Dendritic cell treated with granulocyte-macrophage colony-stimulating factor and Interleukin-4, amounts not matched to agents 40 ng/mL and 50 ng/mL, for 4 days (primary cell): ENCODE data around the gene CRB1.
"Not testable (repeated sequence)": the region's sequence is repeated elsewhere in the genome, so short reads cannot be mapped to it uniquely, and the experiment has no call there.

Source experiments
- H3K27ac Mint-ChIP-seq: one replicate; pipeline ENCODE4 v1.8.0; 2022; ENCODE audit warnings: mild to moderate bottlenecking, mixed read lengths
- H3K27me3 Mint-ChIP-seq: one replicate; pipeline ENCODE4 v1.8.0; 2022; ENCODE audit warnings: mild to moderate bottlenecking, mixed read lengths
- H3K36me3 Mint-ChIP-seq: one replicate; pipeline ENCODE4 v1.8.0; 2022; ENCODE audit warnings: low read depth, mixed read lengths
- H3K4me1 Mint-ChIP-seq: one replicate; pipeline ENCODE4 v1.8.0; 2022; ENCODE audit warnings: low read depth, mixed read lengths
- H3K4me3 Mint-ChIP-seq: one replicate; pipeline ENCODE4 v1.8.0; 2022; ENCODE audit warnings: mild to moderate bottlenecking, moderate library complexity, mixed read lengths
- H3K9me3 Mint-ChIP-seq: one replicate; pipeline ENCODE4 v1.8.0; 2022; ENCODE audit warnings: mixed read lengths
- intact Hi-C: fragments of 100-400 bp; cut with micrococcal nuclease; formaldehyde crosslinking; loops from one replicate; pipeline ENCODE4 v1.15.0; 2022

The CRB1 gene

DNA sequence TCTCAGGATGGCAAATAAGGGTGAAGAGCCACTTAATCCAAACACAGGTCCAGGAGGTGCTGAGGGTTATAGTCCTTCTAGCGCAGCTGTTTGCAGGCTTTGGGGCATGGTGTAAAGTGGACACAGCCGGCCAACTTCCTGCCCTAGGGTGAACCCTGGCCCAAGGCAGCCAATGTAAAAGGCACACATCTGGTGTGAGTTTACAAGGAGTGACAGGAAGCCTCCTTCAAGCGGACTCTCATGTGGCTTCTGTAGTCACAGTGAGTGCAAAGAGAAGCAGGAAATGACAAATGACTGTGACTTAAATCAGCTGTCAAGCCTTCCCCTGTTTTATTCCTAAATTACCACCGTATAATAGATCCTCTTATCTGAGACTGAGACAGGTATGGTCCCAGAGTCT is 213.0 kb downstream of the CRB1 start:
- H3K27me3 Mint-ChIP-seq, result no peaks in the 10 kb centered on the region
- intact Hi-C loops, result no loop called here
- no peaks in the 10 kb centered on the region for H3K9me3 Mint-ChIP-seq
- H3K27ac Mint-ChIP-seq, result no peak overlapping the region
- peaks cover 7% of the 10 kb centered on the region for H3K4me1 Mint-ChIP-seq
- H3K36me3 Mint-ChIP-seq, result no peaks in the 10 kb centered on the region
- no peak overlapping the region for H3K4me3 Mint-ChIP-seq

DNA sequence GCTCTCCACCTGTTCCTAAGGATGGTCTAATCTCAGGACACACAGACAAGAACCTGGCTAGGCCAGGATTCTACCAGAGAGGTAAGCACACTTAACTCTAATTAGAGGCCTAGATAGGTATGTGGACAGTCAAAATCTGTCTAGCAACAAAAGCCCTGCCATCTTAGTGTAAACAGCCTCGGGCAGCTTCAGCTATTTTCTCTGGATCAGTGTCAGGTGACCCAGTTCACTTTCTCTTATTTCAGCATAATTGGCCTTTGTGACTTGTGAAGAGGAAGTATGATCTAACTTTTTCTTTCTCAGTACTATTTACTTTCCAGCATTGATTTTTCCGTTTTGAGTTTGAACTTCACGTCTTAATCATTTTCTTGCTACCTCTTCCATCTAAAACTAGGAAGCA is 217.7 kb downstream of the CRB1 start:
- intact Hi-C loops, result no loop called here
- no peaks in the 10 kb centered on the region for H3K36me3 Mint-ChIP-seq
- no peak overlapping the region for H3K4me3 Mint-ChIP-seq
- no peaks in the 10 kb centered on the region for H3K27me3 Mint-ChIP-seq
- no peak overlapping the region for H3K27ac Mint-ChIP-seq
- H3K4me1 Mint-ChIP-seq, result peaks cover 8% of the 10 kb centered on the region
- peaks cover 18% of the 10 kb centered on the region for H3K9me3 Mint-ChIP-seq

DNA sequence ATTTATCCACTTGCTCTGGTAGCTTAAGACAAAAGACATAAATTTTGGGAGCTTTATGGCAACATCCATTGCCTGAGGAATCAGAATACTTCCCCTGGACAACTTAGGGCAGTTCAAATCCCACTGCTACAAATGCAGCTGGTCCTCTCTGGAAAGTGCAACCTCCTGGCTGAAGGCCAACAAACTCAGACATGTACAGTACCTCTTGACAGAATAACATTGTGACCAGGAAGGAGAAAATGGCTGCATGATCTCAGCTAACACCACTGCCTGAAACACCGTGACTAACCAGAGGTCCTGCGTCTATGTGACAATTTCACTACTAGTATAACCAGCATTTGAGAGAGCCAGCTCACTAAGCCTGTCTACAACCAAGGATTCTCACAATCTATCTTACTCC is 218.9 kb downstream of the CRB1 start:
- Mint-ChIP-seq H3K4me1 (peaks cover 8% of the 10 kb centered on the region), H3K9me3 (peaks cover 30% of the 10 kb centered on the region), H3K4me3 (no peak overlapping the region), H3K27ac (no peak overlapping the region), H3K36me3 (no peaks in the 10 kb centered on the region), H3K27me3 (no peaks in the 10 kb centered on the region)
- intact Hi-C loops, result no loop called here

DNA sequence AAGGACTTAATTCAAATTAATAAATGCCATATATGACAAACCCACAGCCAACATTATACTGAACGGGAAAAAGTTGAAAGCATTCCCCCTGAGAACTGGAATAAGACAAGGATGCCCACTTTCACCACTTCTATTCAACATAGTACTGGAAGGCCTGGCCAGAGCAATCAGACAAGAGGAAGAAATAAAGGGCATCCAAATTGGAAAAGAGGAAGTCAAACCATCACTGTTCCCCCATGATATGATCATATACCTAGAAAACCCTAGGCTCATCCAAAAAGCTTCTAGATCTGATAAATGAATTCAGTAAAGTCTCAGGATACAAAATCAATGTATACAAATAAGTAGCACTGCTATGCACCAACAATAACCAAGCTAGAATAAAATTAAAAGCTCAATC is 223.5 kb downstream of the CRB1 start:
- H3K4me3 Mint-ChIP-seq, H3K27ac Mint-ChIP-seq, H3K36me3 Mint-ChIP-seq, intact Hi-C loops, H3K27me3 Mint-ChIP-seq, H3K4me1 Mint-ChIP-seq: not testable (repeated sequence)
- H3K9me3 Mint-ChIP-seq, result peaks cover 32% of the 10 kb centered on the region

DNA sequence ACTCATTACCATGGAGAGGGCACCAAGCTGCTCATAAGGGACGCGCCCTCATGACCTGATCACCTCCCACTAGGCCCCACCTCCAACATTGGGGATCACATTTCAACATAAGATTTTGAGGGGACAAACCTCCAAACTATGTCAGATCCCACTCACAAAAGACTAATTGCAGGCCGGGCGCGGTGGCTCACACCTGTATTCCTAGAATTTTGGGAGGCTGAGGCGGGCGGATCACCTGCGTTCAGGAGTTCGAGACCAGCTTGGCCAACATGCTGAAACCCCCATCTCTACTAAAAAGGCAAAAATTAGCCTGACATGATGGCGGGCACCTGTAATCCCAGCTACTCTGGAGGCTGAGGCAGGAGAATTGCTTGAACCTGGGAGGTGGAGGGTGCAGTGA is 228.7 kb downstream of the CRB1 start:
- H3K9me3 Mint-ChIP-seq, result peaks cover 4% of the 10 kb centered on the region
- no peaks in the 10 kb centered on the region for H3K27me3 Mint-ChIP-seq
- intact Hi-C loops, result no loop called here
- H3K27ac Mint-ChIP-seq, result no peak overlapping the region
- H3K4me3 Mint-ChIP-seq, result no peak overlapping the region
- H3K36me3 Mint-ChIP-seq, result no peaks in the 10 kb centered on the region
- no peaks in the 10 kb centered on the region for H3K4me1 Mint-ChIP-seq

- no peaks in the 10 kb centered on the region for H3K9me3 Mint-ChIP-seq
- H3K36me3 Mint-ChIP-seq, result peaks cover 55% of the 10 kb centered on the region
- no peaks in the 10 kb centered on the region for H3K4me1 Mint-ChIP-seq
- H3K27me3 Mint-ChIP-seq, result no peaks in the 10 kb centered on the region
- intact Hi-C loops, result no loop called here
- no peak overlapping the region for H3K27ac Mint-ChIP-seq
- no peak overlapping the region for H3K4me3 Mint-ChIP-seq
Observed at GRCh38 chr1:197510691-197511378, 242.8 kb downstream of the CRB1 start.

GRCh38 chr1:197515421-197515820 is 247.4 kb downstream of the CRB1 start:
- Mint-ChIP-seq H3K4me3 (no peak overlapping the region), H3K4me1 (no peaks in the 10 kb centered on the region), H3K27ac (no peak overlapping the region), H3K27me3 (no peaks in the 10 kb centered on the region), H3K36me3 (peaks cover 66% of the 10 kb centered on the region), H3K9me3 (no peaks in the 10 kb centered on the region)
- intact Hi-C loops, result no loop called here

DNA sequence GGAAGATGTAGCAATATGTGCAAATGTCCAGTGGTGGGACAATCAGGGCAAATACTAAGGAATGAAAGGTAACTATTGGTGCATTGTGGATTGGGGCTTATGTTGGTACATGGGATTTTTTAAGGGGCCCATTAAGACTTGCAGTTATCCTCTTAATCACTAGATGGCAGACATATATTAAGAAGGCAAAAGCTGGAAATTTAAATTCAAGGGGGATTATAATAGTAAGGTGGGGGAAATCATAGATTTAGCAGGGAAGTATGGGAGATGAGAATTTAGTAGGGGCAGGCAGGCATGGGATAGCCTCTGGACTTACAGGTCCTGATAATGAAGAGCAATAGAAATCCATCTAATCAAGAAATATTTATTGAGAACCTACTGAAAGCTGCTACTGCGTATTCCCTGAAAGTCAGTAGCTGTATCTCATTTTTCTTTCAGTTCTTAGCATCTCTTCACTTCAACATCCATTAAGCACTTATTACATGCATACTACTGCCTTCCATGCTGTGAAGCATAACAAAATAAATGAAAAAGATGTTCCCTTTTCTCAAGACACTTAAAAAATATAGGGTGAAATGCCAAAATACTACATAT is 251.8 kb downstream of the CRB1 start:
- Mint-ChIP-seq H3K36me3 (peaks cover 47% of the 10 kb centered on the region), H3K4me1 (no peaks in the 10 kb centered on the region), H3K27ac (no peak overlapping the region), H3K27me3 (no peaks in the 10 kb centered on the region), H3K4me3 (no peak overlapping the region), H3K9me3 (no peaks in the 10 kb centered on the region)
- intact Hi-C loops, result loop anchor here (5.0 kb wide), 2 partner anchors 402 to 947 kb away; no protein-coding TSS in a partner anchor

DNA sequence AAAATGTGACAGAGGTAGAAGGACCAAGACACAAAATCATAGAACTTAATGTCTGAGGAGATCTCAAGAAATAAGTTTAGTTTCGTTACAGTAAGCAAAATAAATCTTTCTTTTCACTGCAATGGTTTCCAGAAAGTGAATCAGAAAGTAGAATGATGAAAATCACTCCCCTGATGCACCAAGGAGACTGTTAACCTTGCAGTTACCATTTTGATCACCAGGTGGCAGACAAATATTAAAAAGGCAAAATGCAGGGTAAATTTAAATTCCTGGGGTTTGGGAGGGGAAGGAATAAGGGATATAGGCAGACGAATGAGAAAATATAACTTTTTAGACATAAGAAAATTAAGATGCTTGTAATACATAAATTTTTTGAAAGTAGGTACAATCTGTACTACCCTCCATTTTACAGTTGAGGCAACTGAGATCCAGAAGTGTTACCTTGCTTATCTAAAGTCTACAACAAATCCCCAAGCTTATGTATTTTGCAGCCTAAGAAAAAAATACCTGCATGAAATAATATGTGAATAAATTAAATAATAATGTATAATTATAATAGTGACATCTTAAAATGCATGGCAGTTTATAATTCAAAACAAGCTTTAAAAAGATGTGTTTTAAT is 253.2 kb downstream of the CRB1 start:
- Mint-ChIP-seq H3K36me3 (peaks cover 49% of the 10 kb centered on the region), H3K9me3 (no peaks in the 10 kb centered on the region), H3K4me3 (no peak overlapping the region), H3K27me3 (no peaks in the 10 kb centered on the region), H3K4me1 (no peaks in the 10 kb centered on the region), H3K27ac (no peak overlapping the region)
- intact Hi-C loops, result loop anchor here (5.0 kb wide), 2 partner anchors 401 to 946 kb away; no protein-coding TSS in a partner anchor

DNA sequence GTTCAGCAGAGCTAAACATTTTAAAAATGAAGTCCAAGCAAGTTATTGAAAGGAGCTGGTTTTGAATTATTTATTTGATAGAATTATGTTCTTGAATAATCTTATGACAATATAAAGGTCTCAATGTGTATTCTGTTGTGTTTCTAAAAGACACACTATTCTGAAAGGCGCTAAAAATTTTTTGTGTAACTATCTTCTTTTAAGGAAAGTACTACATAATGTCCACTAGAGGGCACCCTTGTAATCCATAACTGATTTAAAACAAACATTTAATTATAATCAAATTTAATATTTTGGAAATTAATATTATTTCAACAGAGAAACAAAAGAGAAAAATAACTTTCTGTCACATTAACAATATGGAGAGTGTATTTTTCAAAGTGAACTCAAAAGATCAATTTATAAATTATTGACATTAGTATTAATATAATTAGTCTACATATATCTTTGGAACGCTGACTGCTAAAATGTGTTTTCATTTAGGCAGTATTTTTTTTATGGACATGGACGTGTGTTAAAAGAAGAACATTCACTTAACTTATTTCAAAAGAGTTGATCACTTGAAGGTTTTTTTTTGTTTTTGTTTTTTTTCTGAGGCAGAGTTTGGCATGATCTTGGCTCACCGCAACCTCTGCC is 258.8 kb downstream of the CRB1 start:
- intact Hi-C loops, result loop anchor here (5.0 kb wide), 1 partner anchor 340 kb away; no protein-coding TSS in a partner anchor
- H3K9me3 Mint-ChIP-seq, result no peaks in the 10 kb centered on the region
- no peaks in the 10 kb centered on the region for H3K4me1 Mint-ChIP-seq
- no peak overlapping the region for H3K4me3 Mint-ChIP-seq
- H3K36me3 Mint-ChIP-seq, result peaks cover 36% of the 10 kb centered on the region
- H3K27ac Mint-ChIP-seq, result no peak overlapping the region
- no peaks in the 10 kb centered on the region for H3K27me3 Mint-ChIP-seq
